Stomach (tissue), 9 donors: Measurements from ENCODE around the gene TGFBR2. TPM values are rescaled to one million over a fixed set of nuclear protein-coding genes. Genes with fewer than 3 reads are reported as not detected.
A peak's percentile ranks its signal among the peaks of the same experiment; 100 is the strongest.
"Not testable (repeated sequence)": the region's sequence is repeated elsewhere in the genome, so short reads cannot be mapped to it uniquely, and the experiment has no call there.

Source experiments
- DNase-seq, 2 donors: peaks; one replicate each; pipeline versions ENCODE4 v3.0.0 to v3.0.0-alpha.2; 2013 to 2019
- H3K27ac ChIP-seq, 5 donors: fragments of 200-600 bp in 4 of 5; sonication (generic) in 4 of 5; one replicate each; pipeline ENCODE4 v1.5.1; 2013 to 2019; ENCODE audit warnings: mild to moderate bottlenecking in 1 of 5, moderate library complexity in 1 of 5
- H3K27me3 ChIP-seq, 3 donors: fragments of 200-600 bp; sonication (generic); one replicate each; pipeline ENCODE4 v1.5.1; 2017 to 2019; ENCODE audit warnings: mixed run types in 1 of 3
- H3K36me3 ChIP-seq, 4 donors: fragments of 200-600 bp; sonication (generic); 1 replicate in 3 of 4; 2 replicates in 1 of 4; pipeline ENCODE4 v1.5.1; 2016 to 2019
- H3K4me1 ChIP-seq, 4 donors: fragments of 200-600 bp; sonication (generic); one replicate each; pipeline ENCODE4 v1.5.1; 2016 to 2019
- H3K4me3 ChIP-seq, 4 donors: fragments of 200-600 bp; sonication (generic) in 3 of 4; one replicate each; pipeline ENCODE4 v1.5.1; 2016 to 2019; ENCODE audit warnings: mild to moderate bottlenecking in 1 of 4
- H3K9me3 ChIP-seq, 4 donors: fragments of 200-600 bp; sonication (generic); one replicate each; pipeline ENCODE4 v1.5.1; 2016 to 2019
- EP300 ChIP-seq: sonication (generic); formaldehyde crosslinking; IDR thresholded peaks from one replicate; pipeline ENCODE4 v1.6.1; 2017; ENCODE audit warnings: antibody characterized with exemption
- POLR2A ChIP-seq, 4 donors: fragments of 450-650 bp; IDR thresholded peaks; one replicate each; pipeline ENCODE4 v1.6.1; 2016; ENCODE audit warnings: antibody characterized with exemption in 4 of 4, control low read depth in 2 of 4, mild to moderate bottlenecking in 1 of 4, moderate library complexity in 1 of 4
- POLR2AphosphoS5 ChIP-seq, 3 donors: sonication (generic); formaldehyde crosslinking; IDR thresholded peaks; one replicate each; pipeline ENCODE4 v1.6.1; 2016; ENCODE audit warnings: antibody characterized with exemption in 3 of 3
- WGBS, 5 donors: extraction: QIAGEN DNeasy Blood & Tissue Kit in 3 of 5; methylation state at CpG; one replicate each; pipeline versions ENCODE4 v1.1.5 to v1.1.7; 2013 to 2018; 5-methylcytosine and 5-hydroxymethylcytosine counted together
- intact Hi-C: fragments of 100-400 bp; cut with DNase I; formaldehyde crosslinking; loops from one replicate; pipeline ENCODE4 v1.15.1; 2023; ENCODE audit warnings: low total_unique reads
- polyA plus RNA-seq, 3 donors: library from polyadenylated mRNA; stranded (reverse); fragments of 200-250 nt; gene quantifications; one replicate each; pipeline ENCODE4 v1.2.3, GENCODE V29; 2013
- total RNA-seq, 5 donors: library from RNA; depleted of rRNA; stranded (reverse); fragments of >200 nt; gene quantifications; one replicate each; pipeline versions ENCODE4 v1.1.0 to v1.2.3, GENCODE V29; 2014 to 2016
- TF ChIP-seq, protein P1 (sequence below), 7 experiments: fragments of 450-650 bp in 4 of 7; fragments of 200-600 bp in 3 of 7; sonication (generic) in 3 of 7; IDR thresholded peaks; one replicate each; pipeline ENCODE4 v1.5.1; 2016 to 2019; ENCODE audit warnings: antibody characterized with exemption in 7 of 7, control low read depth in 2 of 7, mild to moderate bottlenecking in 1 of 7
- donor health status: healthy with polysubstance abuse.
- donor health status: Bipolar disorder and iron deficiency.
- donor health status: healthy.

TGFBR2 gene
- total and polyA plus RNA-seq, 8 donors: 13.7 to 115 (median 66.3) TPM

DNA sequence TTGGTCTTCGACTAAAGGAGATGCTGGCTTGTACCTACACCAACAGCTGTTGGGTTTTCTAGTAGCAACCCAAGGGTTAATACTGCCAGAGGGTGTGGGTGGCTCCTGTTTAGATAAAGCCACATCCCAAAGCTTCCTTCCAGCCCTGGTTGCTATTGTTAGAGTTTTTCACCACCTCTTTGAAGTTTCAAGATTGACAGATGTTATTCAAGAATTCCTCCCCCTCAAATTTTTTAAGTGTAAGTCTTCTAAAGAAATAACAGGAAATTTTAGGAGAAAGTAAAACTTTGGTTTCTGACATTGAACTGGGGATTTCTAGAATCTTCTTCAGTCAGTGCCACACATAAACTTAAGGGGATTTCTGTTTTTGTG, 60.9 kb downstream of the TGFBR2 start:
- H3K9me3 ChIP-seq: no peaks in the 10 kb centered on the region
- no peak for DNase-seq
- WGBS, 5 donors: 53 to 67% (median 56%) methylated on average over 1 of the region's 1 CpG
- peak overlapping the region in 2 of 5 donors; percentile 1 to 17 for H3K27ac ChIP-seq
- no peaks in the 10 kb centered on the region for H3K27me3 ChIP-seq
- no peak overlapping the region for H3K4me3 ChIP-seq
- intact Hi-C loops: loop anchor here (10.0 kb wide), 1 partner anchor 52 kb away; no protein-coding TSS in a partner anchor
- H3K4me1 ChIP-seq: peaks cover 4 to 62% (median 17%) of the 10 kb centered on the region in 4 donors
- no peak for TF ChIP-seq EP300
- TF ChIP-seq POLR2AphosphoS5 (IDR thresholded peaks at IDR 0.05): no peak
- no peak for TF ChIP-seq POLR2A (IDR thresholded peaks at IDR 0.05)
- TF ChIP-seq, protein P1, sequence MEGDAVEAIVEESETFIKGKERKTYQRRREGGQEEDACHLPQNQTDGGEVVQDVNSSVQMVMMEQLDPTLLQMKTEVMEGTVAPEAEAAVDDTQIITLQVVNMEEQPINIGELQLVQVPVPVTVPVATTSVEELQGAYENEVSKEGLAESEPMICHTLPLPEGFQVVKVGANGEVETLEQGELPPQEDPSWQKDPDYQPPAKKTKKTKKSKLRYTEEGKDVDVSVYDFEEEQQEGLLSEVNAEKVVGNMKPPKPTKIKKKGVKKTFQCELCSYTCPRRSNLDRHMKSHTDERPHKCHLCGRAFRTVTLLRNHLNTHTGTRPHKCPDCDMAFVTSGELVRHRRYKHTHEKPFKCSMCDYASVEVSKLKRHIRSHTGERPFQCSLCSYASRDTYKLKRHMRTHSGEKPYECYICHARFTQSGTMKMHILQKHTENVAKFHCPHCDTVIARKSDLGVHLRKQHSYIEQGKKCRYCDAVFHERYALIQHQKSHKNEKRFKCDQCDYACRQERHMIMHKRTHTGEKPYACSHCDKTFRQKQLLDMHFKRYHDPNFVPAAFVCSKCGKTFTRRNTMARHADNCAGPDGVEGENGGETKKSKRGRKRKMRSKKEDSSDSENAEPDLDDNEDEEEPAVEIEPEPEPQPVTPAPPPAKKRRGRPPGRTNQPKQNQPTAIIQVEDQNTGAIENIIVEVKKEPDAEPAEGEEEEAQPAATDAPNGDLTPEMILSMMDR (IDR thresholded peaks at IDR 0.05): no peak
- H3K36me3 ChIP-seq: peaks cover 8 to 58% (median 44%) of the 10 kb centered on the region in 4 donors

DNA sequence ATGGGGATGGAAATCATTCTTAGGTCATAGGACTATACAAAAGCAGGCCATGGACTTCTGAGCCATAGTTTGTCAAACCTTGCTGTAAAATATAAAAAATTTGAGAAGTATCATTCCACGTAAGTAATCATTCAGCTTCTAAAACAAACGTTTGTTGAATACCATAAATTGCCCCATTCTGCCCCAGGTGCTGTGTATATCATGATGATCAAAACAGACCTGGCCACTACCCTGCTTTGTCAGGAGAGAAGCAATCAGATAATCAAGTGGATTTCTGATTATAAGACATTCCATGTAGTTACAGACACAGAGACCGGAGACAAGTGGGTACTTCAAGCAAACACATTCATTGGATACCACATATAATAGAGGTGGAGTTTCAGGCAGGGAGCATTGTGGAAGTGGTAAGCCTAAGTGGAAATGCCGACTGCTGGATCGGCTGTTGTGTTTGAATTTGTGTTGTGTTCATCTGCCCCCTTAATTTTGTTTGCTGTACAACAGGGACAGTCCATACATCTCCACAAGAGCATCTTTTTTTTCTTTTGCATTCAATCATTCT, 61.7 kb downstream of the TGFBR2 start:
- DNase-seq: no peak
- Histone ChIP-seq H3K4me3 (no peak overlapping the region), H3K4me1 (peaks cover 8 to 62% (median 22%) of the 10 kb centered on the region in 4 donors), H3K9me3 (no peaks in the 10 kb centered on the region), H3K27me3 (no peaks in the 10 kb centered on the region), H3K27ac (peak overlapping the region in 1 of 5 donors; percentile 17), H3K36me3 (peaks cover 12 to 58% (median 50%) of the 10 kb centered on the region in 4 donors)
- no peak for TF ChIP-seq EP300
- TF ChIP-seq POLR2AphosphoS5 (IDR thresholded peaks at IDR 0.05): no peak
- TF ChIP-seq, protein P1 (IDR thresholded peaks at IDR 0.05): no peak
- TF ChIP-seq POLR2A (IDR thresholded peaks at IDR 0.05): no peak
- WGBS, 5 donors: 71 to 83% (median 78%) methylated on average over 5 of the region's 5 CpGs
- intact Hi-C loops: loop anchor here (10.0 kb wide), 1 partner anchor 53 kb away; no protein-coding TSS in a partner anchor

DNA sequence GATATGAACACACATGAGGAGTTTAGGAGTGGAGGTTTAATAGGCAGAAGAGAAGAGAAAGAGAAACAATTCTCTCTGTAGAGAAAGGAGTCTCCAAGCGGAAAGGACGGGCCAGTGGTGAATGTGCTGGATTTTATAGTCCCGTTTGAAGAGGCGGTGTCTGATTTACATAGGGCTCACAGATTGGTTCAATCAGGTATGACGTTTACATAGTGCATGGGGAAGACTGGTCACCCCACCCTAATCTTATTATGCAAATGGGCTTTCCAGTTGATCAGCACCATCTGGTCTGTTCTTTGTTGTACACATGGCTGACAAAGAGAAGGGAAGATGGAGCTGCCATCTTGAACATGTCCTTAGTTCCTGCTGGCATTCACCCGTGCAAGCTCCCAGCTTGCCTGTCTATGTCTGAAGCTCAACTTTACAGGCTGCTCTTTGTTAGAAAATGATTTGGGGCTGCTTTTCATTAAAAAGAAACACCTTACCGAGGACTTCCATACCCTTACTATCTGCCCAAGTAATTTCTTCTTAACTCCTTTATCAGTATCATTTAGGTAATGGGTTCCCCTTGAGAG, 63.0 kb downstream of the TGFBR2 start:
- DNase-seq, H3K27me3 ChIP-seq, H3K4me3 ChIP-seq, H3K9me3 ChIP-seq, H3K27ac ChIP-seq: not testable (repeated sequence)
- intact Hi-C loops: loop anchor here (10.0 kb wide), 1 partner anchor 55 kb away; no protein-coding TSS in a partner anchor
- peaks cover 15 to 63% (median 24%) of the 10 kb centered on the region in 4 donors for H3K4me1 ChIP-seq
- WGBS, 5 donors: 94 to 98% (median 97%) methylated on average over 7 of the region's 7 CpGs
- H3K36me3 ChIP-seq: peaks cover 18 to 67% (median 58%) of the 10 kb centered on the region in 4 donors

DNA sequence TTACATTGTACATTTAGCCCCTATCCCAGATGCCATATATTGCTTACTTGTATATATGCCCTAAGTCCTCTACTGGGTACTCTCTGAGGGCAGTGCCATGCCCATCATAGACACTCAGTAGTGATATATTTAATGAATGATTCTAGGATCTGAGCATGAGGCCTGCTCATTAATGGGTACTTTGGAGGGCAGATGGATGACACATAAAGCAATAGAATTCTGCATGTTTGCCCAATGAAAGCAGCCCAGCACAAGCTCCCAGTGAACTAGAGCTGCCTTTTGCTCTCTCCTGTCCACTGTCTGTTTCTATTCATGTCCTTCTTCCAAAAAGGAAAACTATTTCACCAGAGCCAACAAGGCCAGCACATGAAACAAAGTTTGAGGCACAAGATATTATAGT, 63.9 kb downstream of the TGFBR2 start:
- H3K36me3 ChIP-seq: peaks cover 24 to 75% (median 66%) of the 10 kb centered on the region in 4 donors
- no peak for DNase-seq
- H3K4me1 ChIP-seq: peaks cover 11 to 61% (median 25%) of the 10 kb centered on the region in 4 donors
- intact Hi-C loops: no loop called here
- no peak overlapping the region for H3K4me3 ChIP-seq
- H3K9me3 ChIP-seq: no peaks in the 10 kb centered on the region
- TF ChIP-seq, protein P1 (IDR thresholded peaks at IDR 0.05): no peak
- TF ChIP-seq POLR2A (IDR thresholded peaks at IDR 0.05) (no peak), POLR2AphosphoS5 (IDR thresholded peaks at IDR 0.05) (no peak), EP300 (no peak)
- no peaks in the 10 kb centered on the region for H3K27me3 ChIP-seq
- H3K27ac ChIP-seq: no peak overlapping the region
